HCT116 (cell line): Measurements from ENCODE around the gene FAM83G. TPM values are rescaled to one million over a fixed set of nuclear protein-coding genes. Genes with fewer than 3 reads are reported as not detected.

ENCODE experiments used
- ATAC-seq: fragments of 200-7000 bp; cut with Tn5 transposase; 2 replicates; pipeline ENCODE4 v1.9.1; 2020; ENCODE audit warnings: mild to moderate bottlenecking, moderate library complexity
- BruUV-seq: library from RNA; stranded (reverse); fragments of 400-500 nt; replicated peaks from 2 replicates; lab custom pipeline; 2021; lab: Mats Ljungman, UMichigan
- CTCF ChIA-PET: fragments of 300-600 bp; sonication (Branson Sonifier 250); formaldehyde crosslinking; loops from one replicate; lab custom pipeline; 2021; ENCODE audit warnings: antibody characterized with exemption; lab: Charles Lee
- POLR2A ChIA-PET: fragments of 300-600, 350-600 bp; sonication (Branson Sonifier 250); formaldehyde crosslinking; loops from one replicate; lab custom pipeline; 2021; ENCODE audit warnings: antibody characterized with exemption; lab: Charles Lee
- RAD21 ChIA-PET, 2 experiments: fragments of 300-600 bp; sonication (Branson Sonifier 250); formaldehyde crosslinking; loops; one replicate each; lab custom pipeline; 2023; ENCODE audit warnings: low total read pairs in 2 of 2; ENCODE audit not compliant: uncharacterized antibody in 2 of 2, unreplicated experiment in 2 of 2, low non-redundant PET in 1 of 2; lab: Charles Lee
- DNase-seq: peaks from one replicate; pipeline ENCODE4 v3.0.0-alpha.2; 2010; ENCODE audit warnings: low read depth, low spot score
- H2AFZ ChIP-seq: fragments of 200-600 bp; shearing (Covaris generic), sonication (generic); 2 replicates; pipeline ENCODE4 v1.6.1; 2017; ENCODE audit warnings: low read depth, mixed run types, mixed read lengths, antibody characterized with exemption, low read length; ENCODE audit not compliant: poor library complexity, severe bottlenecking
- H3K27ac ChIP-seq: 2 replicates; pipeline ENCODE4 v1.5.1; 2012; ENCODE audit warnings: low read depth, low read length
- H3K27me3 ChIP-seq: fragments of 200-600 bp; sonication (generic); 2 replicates; pipeline ENCODE4 v1.6.1; 2016; ENCODE audit warnings: mixed run types, low read length, mixed read lengths; ENCODE audit not compliant: insufficient read depth
- H3K36me3 ChIP-seq, 2 experiments: fragments of 200-500 bp in 1 of 2; fragments of 200-600 bp in 1 of 2; sonication (Bioruptor generic) in 1 of 2; sonication (generic) in 1 of 2; 2 replicates each; pipeline versions ENCODE4 v1.5.1 to v1.6.1; 2014 to 2016; ENCODE audit warnings: low read length in 2 of 2, inconsistent platforms in 1 of 2, mixed read lengths in 1 of 2, mixed run types in 1 of 2; ENCODE audit not compliant: insufficient read depth in 2 of 2, control insufficient read depth in 1 of 2
- H3K4me1 ChIP-seq, 2 experiments: fragments of 200-600 bp in 1 of 2; sonication (generic) in 1 of 2; 2 replicates each; pipeline versions ENCODE4 v1.5.1 to v1.6.1; 2012 to 2017; ENCODE audit warnings: low read length in 2 of 2, inconsistent platforms in 1 of 2, mild to moderate bottlenecking in 1 of 2, mixed read lengths in 1 of 2, mixed run types in 1 of 2, moderate library complexity in 1 of 2; ENCODE audit not compliant: insufficient read depth in 2 of 2, control insufficient read depth in 1 of 2
- H3K4me2 ChIP-seq: fragments of 200-600 bp; sonication (generic); 2 replicates; pipeline ENCODE4 v1.6.1; 2017; ENCODE audit warnings: mixed run types, low read length, mixed read lengths
- H3K4me3 ChIP-seq, 2 experiments: fragments of 200-600 bp in 1 of 2; sonication (generic) in 1 of 2; replicated peaks in 1 of 2; 2 replicates each; pipeline ENCODE4 v1.5.1; 2011 to 2016; ENCODE audit warnings: low read length in 2 of 2, control low read depth in 1 of 2, low read depth in 1 of 2, mild to moderate bottlenecking in 1 of 2, mixed read lengths in 1 of 2, mixed run types in 1 of 2
- H3K79me2 ChIP-seq: fragments of 200-600 bp; sonication (generic); 2 replicates; pipeline ENCODE4 v1.6.1; 2017; ENCODE audit warnings: mild to moderate bottlenecking, mixed run types, low read length, moderate library complexity, mixed read lengths; ENCODE audit not compliant: insufficient read depth
- H3K9ac ChIP-seq: fragments of 200-600 bp; sonication (generic); 2 replicates; pipeline ENCODE4 v1.6.1; 2016; ENCODE audit warnings: low read length, mixed read lengths
- H3K9me2 ChIP-seq: fragments of 200-600 bp; sonication (generic), shearing (Covaris generic); 2 replicates; pipeline ENCODE4 v1.6.1; 2017; ENCODE audit warnings: mixed run types, mild to moderate bottlenecking, moderate library complexity; ENCODE audit not compliant: insufficient read depth
- H3K9me3 ChIP-seq, 2 experiments: fragments of 200-500 bp in 1 of 2; fragments of 200-600 bp in 1 of 2; sonication (Bioruptor generic) in 1 of 2; sonication (generic) in 1 of 2; 2 replicates each; pipeline ENCODE4 v1.6.1; 2014 to 2017; ENCODE audit warnings: low read length in 2 of 2, mixed read lengths in 2 of 2, inconsistent platforms in 1 of 2, low read depth in 1 of 2, mild to moderate bottlenecking in 1 of 2, mixed run types in 1 of 2, moderate library complexity in 1 of 2; ENCODE audit not compliant: control insufficient read depth in 1 of 2, insufficient read depth in 1 of 2
- H4K20me1 ChIP-seq: fragments of 200-600 bp; sonication (generic), shearing (Covaris generic); 2 replicates; pipeline ENCODE4 v1.6.1; 2017; ENCODE audit warnings: mixed run types, mild to moderate bottlenecking, moderate library complexity; ENCODE audit not compliant: insufficient read depth
- CEBPB ChIP-seq: IDR thresholded peaks from 2 replicates; pipeline ENCODE4 v1.6.1; 2012; ENCODE audit warnings: low read depth
- ELF1 ChIP-seq: IDR thresholded peaks from 2 replicates; pipeline ENCODE4 v1.6.1; 2012; ENCODE audit warnings: low read depth, borderline replicate concordance
- EZH2phosphoT487 ChIP-seq: fragments of 200-600 bp; IDR thresholded peaks from 2 replicates; pipeline ENCODE4 v1.6.1; 2018; ENCODE audit warnings: antibody characterized with exemption, borderline replicate concordance
- JUND ChIP-seq: IDR thresholded peaks from 2 replicates; pipeline ENCODE4 v1.6.1; 2012
- MAX ChIP-seq: IDR thresholded peaks from 2 replicates; pipeline ENCODE4 v1.6.1; 2012
- REST ChIP-seq: IDR thresholded peaks from 2 replicates; pipeline ENCODE4 v1.6.1; 2012; ENCODE audit warnings: low read depth
- SRF ChIP-seq: IDR thresholded peaks from 2 replicates; pipeline ENCODE4 v1.6.1; 2012; ENCODE audit warnings: low read depth
- YY1 ChIP-seq: IDR thresholded peaks from 2 replicates; pipeline ENCODE4 v1.6.1; 2011; ENCODE audit warnings: low read length, low read depth, moderate library complexity, mild to moderate bottlenecking; ENCODE audit not compliant: insufficient replicate concordance; ENCODE audit errors: extremely low read depth
- ZFX ChIP-seq: fragments of 450-650 bp; IDR thresholded peaks from 2 replicates; pipeline ENCODE4 v1.6.1; 2017
- ZNF274 ChIP-seq: fragments of 200-500 bp; sonication (Bioruptor generic); IDR thresholded peaks from 2 replicates; pipeline ENCODE4 v1.6.1; 2014; ENCODE audit warnings: mild to moderate bottlenecking, low read depth, low read length, inconsistent platforms
- intact Hi-C: fragments of 100-400 bp; cut with micrococcal nuclease; formaldehyde crosslinking; loops from 2 replicates; pipeline ENCODE4 v1.10.0; 2022
- total RNA-seq: library from RNA; stranded (reverse); gene quantifications from one replicate; pipeline ENCODE4 v1.2.1, GENCODE V29; 2021; ENCODE audit not compliant: unreplicated experiment

FAM83G gene
- total RNA-seq, 1 experiment from 2014 or later, result 33.9 TPM

- ChIA-PET CTCF (no interaction called here), POLR2A (no interaction called here), RAD21 (no interaction called here)
- H3K27ac ChIP-seq, result peak overlapping the region; percentile 11; the same call in 1 of the 2 replicates
- H4K20me1 ChIP-seq, result no peaks in the 10 kb centered on the region
- TF ChIP-seq JUND (no peak), YY1 (no peak), SRF (no peak), MAX (no peak), EZH2phosphoT487 (no peak), ZNF274 (no peak), ZFX (no peak), REST (no peak), ELF1 (no peak), CEBPB (no peak)
- no peaks in the 10 kb centered on the region for H3K27me3 ChIP-seq
- no peak overlapping the region for H2AFZ ChIP-seq
- H3K9ac ChIP-seq, result no peak overlapping the region
- BruUV-seq, result no TSS peak
- DNase-seq (no peak), ATAC-seq (peak; percentile 52; the same call in 1 of the 2 replicates)
- H3K9me2 ChIP-seq, result no peaks in the 10 kb centered on the region
- intact Hi-C loops, result no loop called here
- no peaks in the 10 kb centered on the region; a peak in 1 of 4 replicates for H3K36me3 ChIP-seq
- peak overlapping the region; percentile 2; the same call in 1 of the 2 replicates for H3K4me2 ChIP-seq
- H3K4me1 ChIP-seq, result peaks cover 6 to 10% of the 10 kb centered on the region in 2 experiments; a peak in 2 of 4 replicates
- H3K4me3 ChIP-seq, result no peak overlapping the region
- H3K79me2 ChIP-seq, result 0 out of 2 replicates have a peak, but pooled peaks cover 5% of the 10 kb centered on the region
- no peaks in the 10 kb centered on the region for H3K9me3 ChIP-seq
Observed at GRCh38 chr17:18920911-18921441, 83.6 kb downstream of the FAM83G start.
